SW 1271 (cell line): ENCODE data around the gene PRIMA1.

Experiments
- DNase-seq, 2 experiments: peaks; one replicate each; lab custom pipeline; 2025; lab: John Stamatoyannopoulos, UW

The PRIMA1 gene

DNA sequence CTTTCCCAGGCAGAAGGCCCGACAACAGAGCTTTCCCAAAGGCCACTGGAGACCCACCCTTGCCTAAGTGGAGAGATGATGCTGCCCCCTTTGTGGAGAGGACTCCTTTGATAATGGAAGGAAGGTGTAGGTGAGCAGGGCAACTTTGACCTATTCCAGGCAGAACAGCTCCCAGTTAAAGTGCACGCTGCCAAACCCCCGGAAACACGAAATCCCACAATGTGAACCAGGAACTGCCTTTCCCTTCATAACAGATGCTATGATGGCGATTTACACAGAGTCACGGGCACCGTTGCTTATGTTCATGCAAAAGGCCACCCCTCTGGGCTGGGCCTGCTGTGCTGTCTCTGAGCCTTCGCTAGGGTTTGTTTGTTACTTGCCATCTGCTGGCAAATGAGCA is 34.6 kb downstream of the PRIMA1 start:
- DNase-seq: no peak

GRCh38 chr14:93752980-93753561 is 35.2 kb downstream of the PRIMA1 start:
- DNase-seq: no peak

DNA sequence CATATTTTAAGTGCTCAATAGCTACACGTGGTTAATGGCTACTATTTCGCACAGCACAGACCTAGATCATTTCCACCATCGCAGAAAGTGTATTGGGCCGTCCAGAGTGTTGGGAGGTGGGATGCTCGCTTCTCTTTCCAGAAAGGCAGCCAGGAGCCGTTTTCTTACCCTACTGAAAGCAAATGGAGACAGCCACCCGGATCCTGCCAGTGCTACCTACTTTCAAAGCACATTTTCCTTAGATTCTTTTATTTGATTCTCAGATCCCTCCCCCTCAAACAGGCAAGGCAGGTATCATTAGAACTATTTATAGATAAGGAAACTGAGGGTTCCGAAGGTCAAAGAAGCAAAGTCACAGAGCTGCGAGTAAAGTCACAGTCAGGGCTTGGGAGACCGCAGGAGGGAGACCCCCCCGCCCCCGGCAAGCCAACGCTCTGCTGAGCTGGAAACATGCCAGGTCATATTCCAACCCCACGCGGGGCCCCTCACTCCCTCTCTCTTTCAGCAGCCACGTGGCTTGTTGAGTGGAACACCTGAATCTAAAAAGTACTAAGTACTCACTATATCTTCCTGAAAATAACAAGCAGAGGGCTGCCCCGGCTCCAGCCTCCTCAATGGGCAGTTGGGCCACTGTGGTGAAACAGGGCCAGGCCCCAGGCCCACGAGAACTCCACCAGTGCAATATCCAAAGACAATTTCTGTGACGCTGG is 36.2 kb downstream of the PRIMA1 start:
- no peak for DNase-seq

- DNase-seq: no peak
These were observed 39.2 kb downstream of the PRIMA1 start for GRCh38 chr14:93749076-93749420.

DNA sequence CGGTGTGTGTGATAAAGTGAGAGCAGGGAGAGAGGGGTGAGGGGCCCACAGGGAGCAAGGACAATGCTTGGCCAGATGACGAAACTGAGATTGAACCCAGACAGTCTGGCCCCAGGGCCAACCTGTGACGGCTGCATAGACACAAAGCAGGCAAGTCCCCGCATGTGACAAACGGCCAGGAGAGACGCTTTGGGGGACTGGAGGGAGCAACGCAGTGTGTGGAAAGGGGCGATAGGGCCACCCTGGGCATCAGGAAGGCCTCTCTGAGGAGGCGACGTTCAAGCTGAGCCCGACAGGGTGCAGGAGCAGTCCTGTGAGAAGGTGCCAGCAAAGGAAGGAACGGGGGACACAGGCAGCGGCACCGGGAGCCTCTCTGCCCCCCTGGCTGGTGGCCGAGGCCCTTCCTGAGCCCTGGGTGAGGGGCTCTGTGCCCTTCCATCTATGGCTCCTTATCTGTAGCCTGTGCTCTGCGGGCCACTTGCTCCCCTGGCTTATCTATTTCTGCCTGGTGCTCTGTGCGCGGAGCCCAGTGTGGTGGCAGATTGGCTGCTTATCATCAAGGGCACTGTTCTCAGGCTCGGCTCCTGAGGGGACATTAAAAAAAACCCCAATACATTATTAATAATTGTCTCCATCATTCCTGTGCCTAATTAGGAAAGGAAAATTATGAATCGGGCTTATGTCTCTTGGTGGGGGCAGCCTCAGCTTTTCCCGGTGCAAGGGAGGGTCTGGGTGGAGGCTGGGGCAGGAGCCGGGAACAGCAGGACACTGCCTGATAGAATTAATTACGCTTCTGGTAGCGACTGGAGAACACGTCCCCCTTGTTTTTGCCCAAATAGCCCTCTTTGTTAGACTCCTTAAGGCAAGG is 39.8 kb downstream of the PRIMA1 start:
- DNase-seq: no peak

DNA sequence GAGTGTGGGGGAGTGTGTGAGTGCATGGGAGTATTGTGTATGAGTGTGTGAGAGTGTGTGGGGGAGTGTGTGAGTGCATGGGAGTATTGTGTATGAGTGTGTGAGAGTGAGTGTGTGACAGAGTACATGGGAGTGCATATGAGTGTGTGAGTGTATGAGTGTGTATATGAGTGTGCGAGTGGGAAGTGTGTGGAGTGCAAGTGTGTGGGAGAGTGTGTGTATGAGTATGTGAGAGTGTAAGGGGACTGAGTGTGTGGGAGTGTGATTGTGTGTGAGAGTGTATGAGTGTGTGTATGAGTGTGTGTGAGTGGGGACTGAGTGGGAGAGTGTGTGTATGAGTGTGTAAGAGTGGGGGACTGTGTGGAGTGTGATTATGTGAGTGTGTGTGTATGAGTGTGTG is 40.7 kb downstream of the PRIMA1 start:
- no peak for DNase-seq

- DNase-seq: no peak
These were observed 41.2 kb downstream of the PRIMA1 start for GRCh38 chr14:93747102-93747501.

GRCh38 chr14:93745603-93746273 is 42.5 kb downstream of the PRIMA1 start:
- DNase-seq: no peak

DNA sequence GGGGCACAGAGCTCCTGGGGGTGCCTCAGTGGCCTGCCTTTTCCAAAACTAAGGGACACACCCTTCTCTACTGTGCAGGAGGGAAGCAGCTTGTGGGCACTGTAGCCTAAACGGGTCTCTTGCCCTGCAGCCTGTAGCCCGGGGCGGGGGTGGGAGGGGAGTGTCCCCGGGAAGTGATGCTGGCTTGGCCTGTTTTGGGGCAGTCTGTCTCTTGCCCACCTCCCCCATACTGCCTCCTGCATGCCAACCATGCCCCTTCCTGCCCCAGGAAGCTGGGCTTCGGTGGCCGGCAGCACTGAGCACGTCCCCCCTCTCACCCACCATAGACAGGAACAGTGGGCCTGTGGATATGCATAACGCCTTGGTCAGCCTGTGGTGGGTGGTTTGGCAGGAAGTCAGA is 43.4 kb downstream of the PRIMA1 start:
- no peak for DNase-seq

- DNase-seq: no peak
These were observed 44.1 kb downstream of the PRIMA1 start for GRCh38 chr14:93744176-93744575.

DNA sequence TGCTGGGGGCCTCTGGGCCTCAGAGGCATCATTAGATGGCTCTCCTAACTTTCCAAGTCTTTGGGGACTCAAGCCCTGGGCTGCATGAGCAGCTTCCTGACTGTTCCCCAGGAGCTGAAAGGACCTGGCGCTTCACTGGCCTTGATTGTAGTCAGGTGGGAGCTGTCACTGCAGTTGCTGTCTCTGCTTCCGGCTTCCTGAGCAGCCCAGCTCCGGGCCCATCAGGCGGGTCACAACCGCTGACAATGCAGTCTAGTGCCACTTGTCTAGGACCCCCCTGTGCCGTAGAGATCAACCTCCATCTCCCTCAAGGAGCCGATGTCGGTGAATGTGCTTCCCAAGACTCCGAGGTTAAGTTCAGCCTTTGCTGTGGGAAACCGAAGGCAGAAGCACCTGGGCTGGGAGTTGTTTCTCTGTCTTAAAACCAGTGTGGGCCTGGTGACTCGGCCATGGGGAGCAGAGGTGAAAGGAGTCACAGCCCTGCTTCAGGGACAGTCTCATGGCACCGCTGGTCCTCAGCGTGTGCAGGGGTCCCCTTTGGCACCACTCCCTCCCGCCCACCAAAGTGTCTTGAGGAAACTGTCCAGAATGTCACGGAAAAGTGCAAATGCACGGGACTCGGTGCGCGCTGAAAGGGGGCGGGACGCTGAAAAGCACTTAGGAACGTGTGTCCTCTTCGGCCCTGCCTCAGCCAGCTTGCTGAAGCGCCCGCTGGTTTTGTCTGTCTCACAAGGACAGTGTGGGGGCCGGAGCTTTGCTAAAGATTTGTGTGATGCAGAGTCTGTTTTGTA is 44.8 kb downstream of the PRIMA1 start:
- DNase-seq: no peak

DNA sequence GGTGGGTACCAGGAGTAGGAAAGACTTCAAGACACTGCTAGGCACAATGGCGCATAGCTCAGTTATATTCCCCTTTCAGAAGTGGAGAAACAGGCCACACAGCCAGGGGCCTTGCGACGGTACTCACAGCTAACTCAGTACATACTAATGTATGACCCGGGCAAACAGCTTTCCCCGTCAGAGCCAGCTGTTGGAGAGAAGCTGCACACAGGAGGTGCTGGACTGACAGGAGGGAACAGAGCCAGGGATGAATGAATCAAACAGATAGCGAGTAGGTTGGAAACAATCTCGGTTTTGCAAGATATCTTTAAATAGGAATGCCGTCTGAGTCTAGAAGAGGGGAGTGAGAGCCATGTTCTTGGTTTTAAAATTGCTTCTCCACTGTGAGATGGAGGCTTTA is 45.5 kb downstream of the PRIMA1 start:
- DNase-seq: no peak

GRCh38 chr14:93741556-93742230 is 46.6 kb downstream of the PRIMA1 start:
- no peak for DNase-seq

DNA sequence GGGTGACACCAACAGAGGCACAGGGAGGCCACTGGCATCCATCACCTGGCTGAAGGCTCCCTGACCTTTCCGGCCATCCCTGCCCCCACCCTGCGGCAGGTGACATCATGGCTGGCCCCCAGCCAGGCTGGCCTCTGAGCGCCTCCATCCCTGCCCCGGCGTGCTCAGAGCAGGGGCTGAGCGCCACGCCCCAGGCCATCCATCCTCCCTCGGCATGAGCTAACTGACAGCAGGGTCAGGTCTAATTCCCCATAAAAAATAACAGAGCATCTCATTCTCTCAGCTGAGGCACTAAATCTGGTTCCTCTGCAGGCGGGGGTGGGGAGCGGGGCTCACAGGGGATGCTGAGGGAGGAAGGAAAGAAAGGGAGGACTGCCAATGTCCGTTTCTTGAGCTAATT is 50.7 kb downstream of the PRIMA1 start:
- no peak for DNase-seq

GRCh38 chr14:93736378-93737014 is 51.8 kb downstream of the PRIMA1 start:
- DNase-seq: no peak

- no peak for DNase-seq
These were observed 53.1 kb downstream of the PRIMA1 start for GRCh38 chr14:93735206-93735605.

DNA sequence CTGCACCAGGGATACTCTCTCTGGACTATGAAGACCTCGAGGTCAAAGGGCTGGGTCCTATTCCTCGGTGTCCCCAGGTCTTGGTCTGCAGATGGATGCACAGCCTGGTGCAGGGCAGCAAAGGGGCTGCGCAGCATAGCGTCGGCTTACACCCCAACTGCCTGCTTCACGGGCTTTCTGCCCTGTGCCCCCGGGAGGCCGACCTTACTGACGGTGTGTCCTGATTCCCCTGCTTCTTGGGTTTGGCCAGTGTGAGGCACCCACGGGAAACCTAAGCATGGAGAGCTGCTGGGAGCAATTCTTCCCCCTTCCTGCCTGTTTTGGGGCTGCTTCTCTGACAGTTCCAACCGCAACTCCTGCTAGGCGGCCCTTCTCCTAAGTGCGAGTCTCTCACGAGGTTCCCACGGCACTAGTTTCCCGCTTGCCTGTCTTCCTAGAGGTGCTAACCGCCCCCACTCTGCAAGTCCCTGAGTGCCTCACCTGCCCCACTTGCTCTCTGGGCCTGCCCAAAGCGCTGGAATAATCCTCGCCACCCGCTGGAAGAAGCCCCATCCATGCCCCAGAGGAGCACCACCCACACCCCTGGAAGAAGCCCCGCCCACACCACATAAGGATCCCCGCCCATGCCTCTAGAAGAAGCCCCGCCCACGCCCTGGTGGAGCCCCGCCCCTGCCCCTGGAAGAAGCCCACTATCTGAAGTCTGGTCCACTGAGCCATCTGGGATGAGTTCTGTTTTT is 54.0 kb downstream of the PRIMA1 start:
- no peak for DNase-seq

GRCh38 chr14:93733631-93734030 is 54.7 kb downstream of the PRIMA1 start:
- no peak for DNase-seq

GRCh38 chr14:93733231-93733630 is 55.1 kb downstream of the PRIMA1 start:
- DNase-seq: no peak

- no peak for DNase-seq
These were observed 55.8 kb downstream of the PRIMA1 start for GRCh38 chr14:93732524-93732923.
